SK-N-SH (cell line): Measurements from ENCODE around the gene TMEM39B. TPM values are rescaled to one million over a fixed set of nuclear protein-coding genes. Genes with fewer than 3 reads are reported as not detected.

Source experiments
- CTCF ChIA-PET: fragments of 300-600, 350-600 bp; formaldehyde crosslinking; extraction: SDS; loops from one replicate; lab custom pipeline; 2021; lab: Yijun Ruan, JAX
- POLR2A ChIA-PET: fragments of 350-600 bp; sonication (Branson Sonifier 250); formaldehyde crosslinking; extraction: SDS; loops from one replicate; lab custom pipeline; 2020; ENCODE audit warnings: antibody characterized with exemption, inconsistent platforms; lab: Yijun Ruan, JAX
- DNase-seq: peaks from one replicate; pipeline ENCODE4 v3.0.0; 2012
- H2AFZ ChIP-seq: fragments of 200-600 bp; sonication (generic); 2 replicates; pipeline ENCODE4 v1.8.1; 2016; ENCODE audit warnings: antibody characterized with exemption, mild to moderate bottlenecking, low read depth
- H3F3A ChIP-seq: fragments of 200-600 bp; sonication (generic); replicated peaks from 2 replicates; pipeline ENCODE3; 2016; ENCODE audit warnings: antibody characterized with exemption, mild to moderate bottlenecking; ENCODE audit not compliant: insufficient read depth
- H3K27ac ChIP-seq, 2 experiments: fragments of 200-500 bp in 1 of 2; fragments of 200-600 bp in 1 of 2; sonication (Bioruptor generic) in 1 of 2; sonication (generic), shearing (Covaris generic) in 1 of 2; 2 replicates each; pipeline versions ENCODE4 v1.5.1 to v1.6.1; 2014 to 2016; ENCODE audit warnings: low read depth in 2 of 2, inconsistent platforms in 1 of 2, low read length in 1 of 2, mild to moderate bottlenecking in 1 of 2, mixed read lengths in 1 of 2
- H3K27me3 ChIP-seq: fragments of 200-600 bp; sonication (generic), shearing (Covaris generic); 2 replicates; pipeline ENCODE4 v1.6.1; 2016; ENCODE audit warnings: mixed run types; ENCODE audit not compliant: insufficient read depth
- H3K36me3 ChIP-seq, 2 experiments: fragments of 200-500 bp in 1 of 2; fragments of 200-600 bp in 1 of 2; sonication (Bioruptor generic) in 1 of 2; sonication (generic) in 1 of 2; replicated peaks in 1 of 2; 2 replicates each; pipeline versions ENCODE3 to v1.5.1; 2014 to 2016; ENCODE audit warnings: low read length in 1 of 2, mild to moderate bottlenecking in 1 of 2; ENCODE audit not compliant: insufficient read depth in 2 of 2, control insufficient read depth in 1 of 2
- H3K4me1 ChIP-seq, 2 experiments: fragments of 200-500 bp in 1 of 2; fragments of 200-600 bp in 1 of 2; sonication (Bioruptor generic) in 1 of 2; sonication (generic), shearing (Covaris generic) in 1 of 2; 2 replicates each; pipeline versions ENCODE4 v1.5.1 to v1.6.1; 2014 to 2016; ENCODE audit warnings: low read depth in 1 of 2, low read length in 1 of 2, mixed run types in 1 of 2; ENCODE audit not compliant: insufficient read depth in 2 of 2, control insufficient read depth in 1 of 2
- H3K4me2 ChIP-seq: fragments of 200-600 bp; sonication (generic), shearing (Covaris generic); 2 replicates; pipeline ENCODE4 v1.6.1; 2017; ENCODE audit warnings: mixed run types
- H3K4me3 ChIP-seq, 2 experiments: fragments of 200-500 bp in 1 of 2; fragments of 200-600 bp in 1 of 2; sonication (Bioruptor generic) in 1 of 2; sonication (generic), shearing (Covaris generic) in 1 of 2; 2 replicates each; pipeline versions ENCODE4 v1.5.1 to v1.8.1; 2014 to 2016; ENCODE audit warnings: low read depth in 2 of 2, inconsistent platforms in 1 of 2, low read length in 1 of 2, mild to moderate bottlenecking in 1 of 2, mixed read lengths in 1 of 2, moderate library complexity in 1 of 2
- H3K79me2 ChIP-seq: fragments of 200-600 bp; sonication (generic); 2 replicates; pipeline ENCODE4 v1.8.1; 2017; ENCODE audit warnings: mild to moderate bottlenecking; ENCODE audit not compliant: insufficient read depth
- H3K9ac ChIP-seq: fragments of 200-600 bp; sonication (generic); 2 replicates; pipeline ENCODE4 v1.6.1; 2017; ENCODE audit warnings: mixed run types
- H3K9me2 ChIP-seq: fragments of 200-600 bp; sonication (generic); 2 replicates; pipeline ENCODE4 v1.6.1; 2017; ENCODE audit warnings: mixed run types
- H3K9me3 ChIP-seq: fragments of 200-600 bp; sonication (generic); 2 replicates; pipeline ENCODE4 v1.6.1; 2017; ENCODE audit warnings: mixed run types, mild to moderate bottlenecking, moderate library complexity
- H4K20me1 ChIP-seq: fragments of 200-600 bp; sonication (generic); 2 replicates; pipeline ENCODE4 v1.6.1; 2017; ENCODE audit warnings: mild to moderate bottlenecking, mixed run types; ENCODE audit not compliant: insufficient read depth
- CTCF ChIP-seq: fragments of 200-600 bp; sonication (generic); IDR thresholded peaks from 2 replicates; pipeline ENCODE4 v1.6.1; 2017; ENCODE audit warnings: antibody characterized with exemption, mild to moderate bottlenecking, moderate library complexity
- ELF1 ChIP-seq: IDR thresholded peaks from 2 replicates; pipeline ENCODE4 v1.4.0; 2012
- EP300 ChIP-seq, 2 experiments: IDR thresholded peaks; 2 replicates each; pipeline versions ENCODE4 v1.4.0 to v1.6.1; 2012; ENCODE audit warnings: borderline replicate concordance in 1 of 2, low read depth in 1 of 2, low read length in 1 of 2
- EZH2phosphoT487 ChIP-seq: fragments of 200-600 bp; sonication (generic); IDR thresholded peaks from 2 replicates; pipeline ENCODE4 v1.6.1; 2017; ENCODE audit warnings: low read depth, mixed run types, mild to moderate bottlenecking, antibody characterized with exemption, moderate library complexity, borderline replicate concordance
- FOSL2 ChIP-seq: IDR thresholded peaks from 2 replicates; pipeline ENCODE4 v1.4.0; 2012; ENCODE audit warnings: low read depth, mild to moderate bottlenecking, moderate library complexity, borderline replicate concordance
- FOXJ3 ChIP-seq: sonication (generic); formaldehyde crosslinking; IDR thresholded peaks from 2 replicates; pipeline ENCODE4 v1.5.1; 2020; ENCODE audit warnings: mild to moderate bottlenecking, missing genetic modification reagents
- FOXM1 ChIP-seq: IDR thresholded peaks from 2 replicates; pipeline ENCODE4 v1.4.0; 2012; ENCODE audit warnings: low read depth, mild to moderate bottlenecking
- MXI1 ChIP-seq: IDR thresholded peaks from 2 replicates; pipeline ENCODE4 v1.6.1; 2012; ENCODE audit warnings: mild to moderate bottlenecking, low read depth, low read length, improper control_type of control experiment
- NFIC ChIP-seq: IDR thresholded peaks from 2 replicates; pipeline ENCODE4 v1.4.0; 2012; ENCODE audit warnings: borderline replicate concordance
- POLR2AphosphoS5 ChIP-seq: IDR thresholded peaks from 2 replicates; pipeline ENCODE4 v1.6.1; 2012; ENCODE audit warnings: low read depth, low read length
- RAD21 ChIP-seq: IDR thresholded peaks from 2 replicates; pipeline ENCODE4 v1.6.1; 2012; ENCODE audit warnings: mild to moderate bottlenecking, low read length
- RXRA ChIP-seq: IDR thresholded peaks from 2 replicates; pipeline ENCODE4 v1.4.0; 2012; ENCODE audit warnings: low read depth, mild to moderate bottlenecking, borderline replicate concordance
- SIN3A ChIP-seq: IDR thresholded peaks from 2 replicates; pipeline ENCODE4 v1.6.1; 2012; ENCODE audit warnings: low read depth, mild to moderate bottlenecking, low read length, moderate library complexity, borderline replicate concordance
- SMC3 ChIP-seq: IDR thresholded peaks from 2 replicates; pipeline ENCODE4 v1.6.1; 2012; ENCODE audit warnings: low read depth, low read length, improper control_type of control experiment
- TAF1 ChIP-seq: IDR thresholded peaks from 2 replicates; pipeline ENCODE4 v1.6.1; 2012; ENCODE audit warnings: low read depth, mild to moderate bottlenecking, low read length, moderate library complexity, borderline replicate concordance
- TCF12 ChIP-seq: IDR thresholded peaks from 2 replicates; pipeline ENCODE4 v1.4.0; 2012
- TEAD4 ChIP-seq: IDR thresholded peaks from 2 replicates; pipeline ENCODE4 v1.4.0; 2012; ENCODE audit warnings: mild to moderate bottlenecking, borderline replicate concordance; ENCODE audit not compliant: insufficient read depth
- USF1 ChIP-seq: IDR thresholded peaks from 2 replicates; pipeline ENCODE4 v1.4.0; 2012; ENCODE audit warnings: low read depth, borderline replicate concordance
- ZBTB33 ChIP-seq: IDR thresholded peaks from 2 replicates; pipeline ENCODE4 v1.4.0; 2012; ENCODE audit warnings: low read depth, borderline replicate concordance
- whole genome bisulfite sequencing: methylation state at CpG from one replicate; pipeline ENCODE4 v1.1.6; 2017; ENCODE audit warnings: low lambda C conversion rate; 5-methylcytosine and 5-hydroxymethylcytosine counted together
- polyA plus RNA-seq, 3 experiments: library from polyadenylated mRNA; depleted of rRNA; stranded (reverse); fragments of >200 nt; gene quantifications; 2 replicates each; pipeline ENCODE4 v1.2.3, GENCODE V29; 2012

The TMEM39B gene
- polyA plus RNA-seq, 1 of the 3 experiments (the other 2 are of a cell fraction): 25.1 TPM

- Histone ChIP-seq H3K4me2 (no peak overlapping the region), H3K9ac (no peak overlapping the region), H3K4me3 (no peak overlapping the region)
Observed at GRCh38 chr1:32105338-32105737, 32.6 kb downstream of the TMEM39B start.

More at GRCh38 chr1:32105338-32105737, 32.6 kb downstream of the TMEM39B start:
- 95% methylated on average over 1 of the region's 1 CpG for WGBS
- peaks cover 0 to 14% of the 10 kb centered on the region in 2 experiments; a peak in 3 of 4 replicates for H3K4me1 ChIP-seq
- TF ChIP-seq FOXM1: no peak
- no peak for TF ChIP-seq EP300 (IDR thresholded peaks at IDR 0.05; ENCODE audit: borderline replicate concordance in 1 of 2, low read depth in 1 of 2, low read length in 1 of 2)
- TF ChIP-seq FOSL2: no peak
- no peak for TF ChIP-seq ZBTB33
- no peak for TF ChIP-seq MXI1
- TF ChIP-seq SIN3A: no peak
- TF ChIP-seq EZH2phosphoT487: no peak
- no peak for TF ChIP-seq TCF12
- TF ChIP-seq NFIC: no peak
- TF ChIP-seq SMC3: no peak
- no peak for TF ChIP-seq CTCF
- TF ChIP-seq ELF1: no peak
- no peak for TF ChIP-seq TEAD4
- TF ChIP-seq USF1: no peak
- TF ChIP-seq RXRA: no peak
- TF ChIP-seq TAF1: no peak
- no peak for TF ChIP-seq FOXJ3 (CRISPR knock-in tag)
- TF ChIP-seq POLR2AphosphoS5: no peak
- TF ChIP-seq RAD21: no peak
- H3K79me2 ChIP-seq: peaks cover 25% of the 10 kb centered on the region
- no peaks in the 10 kb centered on the region for H3K9me3 ChIP-seq
- no peak overlapping the region for H3K27ac ChIP-seq
- H2AFZ ChIP-seq: no peak overlapping the region
- no peak for DNase-seq
- H3F3A ChIP-seq: peaks cover 29% of the 10 kb centered on the region
- peaks cover 0 to 3% of the 10 kb centered on the region in 2 experiments for H3K36me3 ChIP-seq
- ChIA-PET CTCF (no interaction called here), POLR2A (no interaction called here)
- no peaks in the 10 kb centered on the region for H3K27me3 ChIP-seq
- H4K20me1 ChIP-seq: peaks cover 16% of the 10 kb centered on the region
- H3K9me2 ChIP-seq: no peaks in the 10 kb centered on the region
